ENCODE data around the gene UBL3.

GRCh38 chr13:29756506-29756905 is 93.9 kb downstream of the UBL3 start:
- TF ChIP-seq CTCF (IDR thresholded peaks at IDR 0.05) (no peak), SIN3A (IDR thresholded peaks at IDR 0.05; ENCODE audit: borderline replicate concordance, insufficient read depth, low read depth, low read length) (no peak), POLR2AphosphoS5 (IDR thresholded peaks at IDR 0.05; ENCODE audit: low read depth, low read length) (no peak), REST (IDR thresholded peaks at IDR 0.05; ENCODE audit: insufficient read depth in 1 of 2, low read depth in 2 of 2, low read length in 1 of 2) (no peak), TCF7L2 (IDR thresholded peaks at IDR 0.05; ENCODE audit: low read depth, low read length) (no peak)
